Activated CD4-positive, alpha-beta T cell treated with anti-CD3 and anti-CD28 coated beads for 4 hours (primary cell): Measurements from ENCODE around the gene OR6S1.

Source experiments
- DNase-seq, 2 donors: peaks; one replicate each; pipeline ENCODE4 v3.0.0-alpha.2; 2020

Gene OR6S1, protein sequence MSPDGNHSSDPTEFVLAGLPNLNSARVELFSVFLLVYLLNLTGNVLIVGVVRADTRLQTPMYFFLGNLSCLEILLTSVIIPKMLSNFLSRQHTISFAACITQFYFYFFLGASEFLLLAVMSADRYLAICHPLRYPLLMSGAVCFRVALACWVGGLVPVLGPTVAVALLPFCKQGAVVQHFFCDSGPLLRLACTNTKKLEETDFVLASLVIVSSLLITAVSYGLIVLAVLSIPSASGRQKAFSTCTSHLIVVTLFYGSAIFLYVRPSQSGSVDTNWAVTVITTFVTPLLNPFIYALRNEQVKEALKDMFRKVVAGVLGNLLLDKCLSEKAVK

DNA sequence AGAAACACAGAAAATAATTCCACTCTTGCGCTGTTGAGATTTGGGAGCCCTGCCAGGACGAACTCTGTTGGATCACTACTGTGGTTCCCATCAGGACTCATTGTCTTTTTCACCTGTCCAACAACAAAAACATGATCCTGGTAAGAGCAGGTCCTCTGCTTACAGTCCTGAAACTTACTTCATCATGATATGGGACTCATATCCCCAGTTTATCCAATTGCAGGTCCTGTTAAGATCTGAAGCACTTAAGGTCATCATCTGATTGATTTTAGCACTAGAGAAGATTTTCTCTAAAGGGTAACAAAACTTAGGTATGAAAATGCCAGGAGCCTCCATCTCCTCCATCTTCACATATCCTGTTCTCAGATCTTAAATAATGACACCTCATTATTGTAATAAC is at the start of gene OR6S1:
TSS of gene OR6S1 (minus strand) at position 101 of the 400 bp plus-strand sequence. CDS start at position 101, 0 bp downstream.
- no peak for DNase-seq

DNA sequence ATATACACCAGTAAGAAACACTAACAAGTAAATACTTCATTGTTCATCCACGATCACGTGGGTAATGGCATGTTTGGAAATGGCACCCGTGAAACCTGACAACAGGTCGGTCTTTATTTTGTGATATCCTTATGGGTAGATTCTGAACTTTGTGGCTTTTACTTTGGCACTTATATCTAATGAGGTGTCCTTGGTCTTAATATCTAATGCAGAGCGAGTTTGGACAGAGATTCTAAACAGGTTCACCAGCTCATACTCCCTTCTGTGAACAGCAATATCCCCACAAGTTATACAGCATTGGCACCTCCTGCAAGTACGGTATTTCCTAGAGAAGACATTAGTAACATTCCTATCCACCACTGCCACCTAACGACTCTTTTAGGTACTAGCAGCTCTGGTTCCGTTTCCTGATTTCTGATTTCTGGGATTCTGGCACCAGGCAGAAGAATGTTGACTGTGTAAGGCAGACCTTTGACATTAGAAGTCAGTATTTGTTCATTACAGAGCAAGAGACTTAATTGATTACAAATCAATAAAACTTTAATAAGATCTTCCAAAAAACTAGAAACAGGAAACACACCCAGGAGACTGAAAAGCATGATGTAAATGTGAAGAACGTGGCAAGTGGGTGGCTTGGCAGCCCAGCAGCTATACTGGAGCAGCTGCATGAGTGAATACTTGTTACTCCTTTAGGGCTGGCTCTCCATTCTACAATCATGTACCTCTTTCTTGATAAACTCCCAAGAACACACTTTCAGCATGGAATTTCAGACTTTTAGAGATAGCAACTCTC is 49.6 kb upstream of the OR6S1 start:
- DNase-seq: peak; percentile 26 to 54

DNA sequence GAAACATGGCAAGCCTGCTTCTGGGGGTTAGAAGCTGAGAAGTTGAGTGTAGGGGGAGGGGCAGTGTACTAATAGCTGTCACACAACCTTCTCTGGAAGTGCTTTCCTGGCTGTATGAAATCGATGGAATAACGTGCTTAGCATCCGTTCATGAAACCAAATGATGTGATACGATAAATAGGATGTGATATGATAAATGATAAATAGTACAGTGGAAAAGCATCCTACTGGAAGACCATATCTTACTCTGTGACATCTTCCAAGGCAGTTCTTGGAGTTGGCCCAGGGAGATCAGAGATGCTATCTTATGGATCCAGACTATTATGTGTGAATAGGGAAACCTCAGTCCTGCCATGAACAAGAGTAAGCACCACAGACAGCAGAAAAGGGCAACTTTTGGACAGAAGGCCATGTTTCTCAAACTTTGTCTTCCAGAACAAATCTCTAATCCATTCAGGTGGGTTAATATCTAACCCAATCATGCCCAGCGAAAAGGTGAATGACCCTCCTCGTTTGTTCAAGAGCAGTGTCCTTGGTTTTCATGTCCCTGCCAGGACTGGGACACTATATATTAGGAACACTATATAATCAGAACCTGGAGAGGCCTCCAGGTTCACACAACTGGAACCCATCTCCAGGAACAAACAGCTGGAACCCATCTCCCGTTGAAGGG is 46.8 kb upstream of the OR6S1 start, which contains the start of gene ANG:
TSS of gene ANG (plus strand) at position 598 of the 673 bp plus-strand sequence. CDS start 4,801 bp downstream, outside the sequence.
- DNase-seq: no peak

DNA sequence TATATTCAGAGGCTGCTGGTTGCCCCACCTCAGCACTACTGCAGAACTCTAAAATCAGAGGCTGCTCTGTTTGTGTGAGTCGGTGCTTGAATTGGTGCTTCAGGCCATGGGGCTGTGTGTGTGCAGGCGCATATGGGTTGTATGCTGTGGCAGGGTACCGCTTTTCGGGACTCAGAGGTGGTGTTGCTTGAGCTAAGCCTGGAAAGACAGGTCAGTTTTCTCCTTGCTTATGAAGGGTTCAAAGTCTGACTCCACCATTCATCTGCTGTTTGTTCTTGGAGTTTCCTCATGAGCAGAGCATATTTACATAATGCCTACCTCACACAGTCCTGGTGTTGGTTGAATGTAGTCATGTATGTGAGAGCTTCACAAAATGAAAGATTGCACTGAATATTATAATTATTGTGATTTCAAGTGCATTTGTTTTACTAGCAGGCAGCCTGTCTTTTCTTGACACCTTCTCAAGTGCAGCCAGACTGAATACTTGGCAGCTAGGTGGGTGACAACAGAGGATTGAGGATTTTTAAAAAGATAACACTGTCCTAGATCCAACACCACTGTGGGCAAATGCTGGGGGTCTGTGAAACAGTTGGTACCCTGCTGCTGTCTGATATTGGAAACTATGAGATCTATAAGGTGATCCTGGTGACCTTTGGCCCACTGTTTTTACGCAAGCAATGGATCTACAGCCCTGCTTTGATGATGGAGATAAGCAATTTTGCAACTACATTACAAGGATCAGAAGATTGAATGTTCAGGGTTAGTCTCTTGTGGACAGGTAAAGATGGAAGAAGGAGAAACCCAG is 46.1 kb upstream of the OR6S1 start:
- DNase-seq: no peak

DNA sequence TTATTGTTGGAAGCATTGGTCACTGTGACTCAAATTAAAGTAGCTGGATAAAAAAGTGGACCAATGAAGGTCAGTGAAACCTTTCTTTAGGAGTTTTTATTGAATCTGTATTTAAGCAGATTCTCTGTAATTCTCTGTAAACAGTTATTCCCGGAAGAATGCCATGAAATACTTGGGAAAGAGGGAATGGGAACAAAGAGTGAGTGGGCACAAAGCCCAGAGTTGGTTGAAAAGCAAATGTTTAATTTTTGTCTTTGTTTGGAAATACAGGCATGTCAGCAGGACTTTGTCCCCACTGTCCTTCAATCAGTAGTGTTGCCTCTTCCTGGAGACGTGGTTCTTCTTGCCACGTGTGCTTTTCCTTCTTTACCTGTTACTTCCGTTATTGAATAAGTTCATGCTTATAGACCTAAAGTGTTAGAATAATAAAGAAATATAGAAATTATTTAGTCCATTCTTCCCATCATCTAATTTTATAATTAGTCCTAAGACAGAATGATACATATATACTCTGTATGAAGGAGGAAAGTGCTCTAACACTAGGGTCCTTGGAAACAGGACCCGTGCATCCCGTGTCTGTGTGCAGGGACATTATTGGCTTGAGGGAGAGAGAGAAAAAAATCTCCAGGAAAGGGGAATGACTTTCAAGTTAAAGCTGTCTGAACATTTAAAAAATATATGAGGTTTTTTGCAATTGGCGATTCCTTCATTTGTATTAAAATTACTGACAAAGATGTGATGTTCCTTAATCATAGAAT is 45.1 kb upstream of the OR6S1 start:
- no peak for DNase-seq

DNA sequence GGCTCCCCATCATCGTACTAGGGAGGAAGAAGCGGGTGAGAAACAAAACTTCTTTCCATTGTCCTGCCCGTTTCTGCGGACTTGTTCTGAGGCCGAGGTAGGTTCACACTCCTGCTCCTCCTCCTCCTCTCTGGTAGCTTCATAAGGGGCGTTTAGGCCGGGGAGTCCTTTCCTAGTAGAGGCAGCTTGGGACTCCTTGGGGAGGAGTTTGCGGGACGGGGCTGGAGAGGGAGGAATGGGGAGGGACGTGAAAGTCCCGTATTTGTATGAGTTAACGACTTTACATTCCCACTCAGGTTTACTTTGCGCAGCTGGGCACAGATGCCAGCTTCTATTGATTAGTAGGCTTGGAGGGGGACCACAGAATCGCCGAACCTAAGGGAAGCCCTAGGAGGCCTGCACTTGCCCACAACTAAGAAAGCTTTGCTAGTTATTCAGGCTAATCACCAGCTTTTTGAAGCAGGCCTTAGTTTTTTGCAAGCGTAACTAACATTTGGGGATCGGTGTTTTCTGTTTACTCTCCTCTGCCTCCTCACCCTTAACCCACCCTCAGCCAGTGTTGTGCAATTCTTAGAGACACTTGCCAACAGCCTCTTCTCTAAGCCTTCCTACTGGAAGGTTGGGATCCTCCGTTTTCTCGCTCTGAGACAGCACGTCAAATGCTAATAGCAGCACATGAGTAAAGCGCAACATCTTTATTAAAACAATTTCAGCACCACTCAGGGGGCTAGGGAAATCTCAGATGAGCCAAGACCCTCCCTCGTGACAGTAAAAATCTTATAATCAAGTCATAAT is 43.4 kb upstream of the OR6S1 start:
- DNase-seq: no peak

DNA sequence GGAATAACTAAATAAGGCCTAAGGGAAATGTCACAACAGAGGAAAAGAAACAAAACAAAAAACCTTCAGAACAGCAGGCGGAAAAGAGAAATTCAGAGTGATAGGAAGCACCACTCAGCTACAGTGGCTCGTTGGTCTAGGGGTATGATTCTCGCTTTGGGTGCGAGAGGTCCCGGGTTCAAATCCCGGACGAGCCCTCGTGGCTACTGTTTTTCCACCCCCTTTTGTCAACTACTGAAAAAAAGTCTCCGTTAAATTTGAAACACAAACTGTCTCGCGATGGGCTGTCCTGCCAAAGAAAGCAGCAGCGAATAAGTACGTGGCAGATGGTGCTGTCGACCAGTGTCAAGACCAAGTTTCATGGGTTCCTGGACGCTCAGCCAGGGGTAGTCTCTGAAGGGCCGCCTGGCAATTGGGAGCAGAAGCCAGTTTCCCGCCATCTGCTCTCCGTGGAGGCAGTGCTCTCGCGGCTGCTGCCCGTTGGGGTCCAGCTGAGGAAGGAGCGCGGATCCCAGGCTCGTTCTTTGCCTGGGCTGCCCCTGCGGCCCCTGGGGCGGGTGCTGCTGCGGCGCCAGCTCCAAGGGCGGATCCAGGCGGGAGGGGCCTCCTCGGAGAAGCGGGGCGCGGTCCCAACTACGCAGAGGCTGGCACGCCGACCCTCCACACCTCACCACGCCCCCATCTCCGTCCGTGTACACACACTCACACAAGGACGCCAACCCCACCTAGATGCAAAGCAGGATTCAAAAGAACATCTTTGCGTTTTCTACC is 42.6 kb upstream of the OR6S1 start, which contains the start of gene RNASE4:
TSS of gene RNASE4 (plus strand) at position 670 of the 771 bp plus-strand sequence. CDS start 14,812 bp downstream, outside the sequence.
- peak; percentile 75 to 80 for DNase-seq

DNA sequence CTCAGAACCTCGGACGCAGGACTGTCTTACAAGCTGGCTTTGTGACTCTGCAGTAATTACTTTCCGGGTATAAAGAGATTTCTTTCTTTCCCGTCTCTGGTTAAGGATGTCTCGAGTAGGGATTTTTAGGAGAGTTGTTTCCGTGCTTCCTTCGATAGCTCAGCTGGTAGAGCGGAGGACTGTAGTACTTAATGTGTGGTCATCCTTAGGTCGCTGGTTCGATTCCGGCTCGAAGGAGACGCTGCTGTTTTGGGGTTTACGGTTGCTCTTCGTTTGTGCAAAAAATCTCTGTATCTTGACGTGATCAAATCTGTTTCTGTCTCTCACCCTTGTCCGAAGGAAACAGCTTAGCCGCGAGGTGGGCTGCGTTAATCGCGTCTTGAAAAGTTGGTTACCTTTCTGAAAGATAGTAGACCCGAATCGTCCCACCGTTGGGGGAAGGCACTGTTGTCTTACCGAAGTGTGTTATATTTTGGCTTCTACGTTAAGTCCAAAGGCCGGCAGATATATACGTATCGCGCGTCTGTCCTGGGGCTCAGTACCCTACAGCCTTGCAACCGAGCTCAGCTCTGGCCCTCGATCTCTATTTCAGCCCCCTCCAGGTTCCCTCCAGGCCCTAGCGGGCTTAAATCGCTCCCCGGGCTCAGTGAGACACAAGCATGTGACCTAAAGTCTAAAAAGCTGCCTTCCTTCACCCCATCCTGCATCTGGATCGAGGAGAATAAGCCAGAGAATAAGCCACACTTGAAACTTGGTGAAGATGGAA is 41.8 kb upstream of the OR6S1 start:
- DNase-seq: peak; percentile 74 to 79

DNA sequence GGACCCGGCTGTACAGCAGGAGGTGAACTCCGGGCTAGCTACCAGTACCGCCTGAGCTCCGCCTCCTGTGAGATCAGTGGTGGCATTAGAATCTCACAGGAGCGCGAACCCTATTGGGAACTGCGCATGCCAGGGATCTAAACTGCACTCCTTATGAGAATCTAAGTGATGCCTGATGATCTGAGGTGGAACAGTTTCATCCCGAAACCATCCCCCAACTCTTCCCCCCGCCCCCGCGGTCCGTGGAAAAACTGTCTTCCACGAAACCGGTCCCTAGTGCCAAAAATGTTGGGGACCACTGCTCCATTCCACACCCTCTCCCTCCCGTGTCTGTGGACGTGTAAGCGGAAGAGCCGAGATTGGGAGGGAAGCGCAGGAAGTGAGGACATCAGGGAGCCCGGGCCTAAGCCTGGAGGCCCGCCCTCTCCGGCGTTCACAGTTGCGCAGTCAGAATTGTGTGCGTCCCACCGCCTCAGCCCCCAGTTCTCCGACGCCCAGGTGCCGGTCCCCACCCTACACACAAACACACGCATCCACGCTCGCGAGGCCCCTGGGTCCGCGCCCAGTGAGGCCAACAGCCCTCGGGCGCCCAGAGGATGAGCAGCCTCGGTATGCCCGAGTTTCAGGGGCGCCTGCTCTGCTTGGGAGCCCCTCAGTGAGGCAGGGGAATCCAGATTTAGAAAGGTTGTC is 41.1 kb upstream of the OR6S1 start:
- DNase-seq: peak; percentile 66 to 75

DNA sequence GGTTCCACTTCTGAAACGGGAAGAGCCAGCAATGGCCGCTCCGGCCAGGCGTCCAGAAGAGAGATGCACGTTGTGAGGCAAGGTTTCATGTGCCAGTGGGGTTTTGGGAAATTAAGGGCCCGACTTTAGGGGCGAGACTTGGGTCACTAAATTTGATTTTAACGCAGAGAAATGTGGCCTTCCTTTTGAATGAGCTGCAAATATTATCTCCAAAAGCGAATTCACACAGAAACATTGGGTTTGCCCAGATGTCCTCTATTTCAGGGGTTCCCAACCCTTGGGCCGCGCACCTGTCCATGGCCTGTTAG is 40.6 kb upstream of the OR6S1 start:
- DNase-seq: no peak

DNA sequence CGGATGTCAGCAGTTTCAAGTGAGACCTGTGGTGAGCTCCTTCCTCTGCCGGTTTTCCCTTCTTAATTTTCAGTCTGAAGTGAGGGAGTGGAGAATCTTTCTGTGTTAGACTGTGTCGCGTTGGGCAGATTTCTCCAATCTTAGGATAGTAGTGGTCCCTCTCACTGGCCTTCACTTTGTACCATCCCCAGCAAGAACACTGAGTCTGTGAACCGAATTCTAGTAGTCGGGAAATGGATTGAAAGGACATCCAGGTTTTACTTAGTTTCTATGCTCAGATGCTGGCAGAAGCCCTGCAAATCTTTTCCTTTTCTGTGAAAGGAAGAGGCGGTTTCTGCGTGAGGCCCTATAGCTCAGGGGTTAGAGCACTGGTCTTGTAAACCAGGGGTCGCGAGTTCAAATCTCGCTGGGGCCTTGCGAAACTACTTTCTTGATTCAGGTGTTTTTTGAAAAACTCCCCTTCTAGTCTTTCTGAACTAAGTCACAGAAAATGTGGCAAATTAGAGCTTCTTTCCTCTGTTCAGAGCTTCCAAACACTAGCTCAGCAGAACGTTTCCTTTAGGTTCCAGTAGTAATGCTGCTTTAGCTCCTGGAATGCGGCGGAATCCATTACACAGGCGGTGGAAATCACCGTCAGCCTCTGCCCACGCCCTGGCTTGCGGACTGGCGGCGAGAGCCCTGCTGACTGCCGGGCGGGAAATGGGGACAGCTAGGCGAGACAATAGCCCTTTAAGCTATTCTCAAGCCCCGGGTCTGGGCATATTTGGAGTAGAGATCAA is 40.0 kb upstream of the OR6S1 start:
- peak; percentile 80 to 91 for DNase-seq

DNA sequence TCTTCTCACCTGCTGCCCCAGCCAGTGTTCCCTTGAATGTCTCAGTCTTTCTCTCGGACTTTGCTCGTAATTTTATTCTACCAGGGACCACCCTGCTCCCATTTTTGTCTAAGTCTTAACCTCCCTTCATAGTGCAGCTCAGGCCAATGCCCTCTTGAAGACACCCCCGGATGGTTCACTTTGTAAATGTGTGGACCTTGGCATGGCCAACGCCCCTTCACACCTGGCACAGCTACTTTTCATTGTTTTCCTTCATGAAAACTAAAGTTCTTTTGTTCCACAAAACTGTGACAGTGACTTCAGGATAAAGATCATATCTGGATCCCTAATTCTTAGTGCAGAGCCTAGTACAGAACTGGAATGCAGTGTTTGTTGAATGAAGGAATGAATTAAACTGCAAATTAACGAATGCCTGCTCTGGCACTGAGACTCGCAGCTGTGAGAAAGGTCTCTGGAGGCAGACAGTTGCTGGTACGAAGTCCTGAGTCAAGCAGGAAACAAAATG is 39.4 kb upstream of the OR6S1 start:
- peak in 1 of 2 donors; percentile 50 for DNase-seq

DNA sequence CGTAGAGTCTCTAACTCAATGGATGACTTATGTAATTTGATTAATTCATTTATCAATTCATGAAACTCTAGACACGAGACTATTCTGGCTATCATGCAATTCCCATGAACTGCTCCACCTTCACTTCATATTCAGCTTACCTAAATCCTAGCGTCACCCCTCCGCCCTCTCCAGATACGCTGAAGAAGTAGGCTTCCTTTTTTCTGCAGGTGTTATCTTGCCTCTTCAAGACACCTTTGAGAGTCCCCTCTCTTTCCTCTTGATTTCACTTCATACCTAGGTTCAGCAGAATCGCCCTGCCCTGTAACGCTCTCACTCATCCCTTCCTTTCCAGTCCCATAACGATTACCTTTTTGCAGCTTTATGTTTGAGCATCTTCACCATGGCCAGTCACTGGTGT is 38.9 kb upstream of the OR6S1 start:
- DNase-seq: no peak

DNA sequence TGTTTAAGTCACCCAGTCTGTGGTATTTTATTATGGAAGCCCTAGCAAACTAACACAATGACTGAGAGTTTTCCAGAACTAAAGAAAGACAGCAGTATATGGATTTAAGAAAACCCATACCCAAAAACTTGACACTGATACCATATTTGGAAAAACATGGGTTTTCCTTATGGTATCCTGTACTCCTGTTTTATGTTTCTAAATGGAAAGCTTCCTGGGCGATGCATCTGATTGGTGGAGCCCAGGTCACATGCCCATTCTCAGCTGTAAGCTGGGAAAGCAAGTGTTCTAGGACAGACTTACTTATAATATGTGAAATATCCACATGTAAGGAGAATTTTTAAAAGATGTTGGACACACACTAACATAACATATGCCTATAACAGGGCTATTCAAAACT is 38.4 kb upstream of the OR6S1 start:
- DNase-seq: peak in 1 of 2 donors; percentile 14

DNA sequence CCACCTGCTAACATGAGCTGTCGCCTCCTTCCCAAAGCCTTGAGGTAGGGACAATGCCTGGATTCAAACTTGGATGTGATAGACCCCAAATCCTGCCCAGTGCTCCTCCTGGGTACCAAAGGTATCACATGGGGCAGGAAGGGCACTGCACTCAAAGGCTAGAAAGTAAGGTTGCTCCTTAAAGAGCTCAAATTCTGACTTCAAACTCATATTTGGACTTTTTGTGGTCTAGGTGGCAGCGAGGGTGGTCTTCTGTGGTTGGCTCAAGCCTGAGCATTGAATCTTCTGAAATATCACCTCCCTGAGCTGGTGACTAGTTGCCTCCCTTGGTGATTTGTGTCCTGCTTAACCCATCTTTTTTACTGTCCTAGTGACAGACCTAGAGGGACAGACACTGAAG is 34.6 kb upstream of the OR6S1 start:
- DNase-seq: no peak

DNA sequence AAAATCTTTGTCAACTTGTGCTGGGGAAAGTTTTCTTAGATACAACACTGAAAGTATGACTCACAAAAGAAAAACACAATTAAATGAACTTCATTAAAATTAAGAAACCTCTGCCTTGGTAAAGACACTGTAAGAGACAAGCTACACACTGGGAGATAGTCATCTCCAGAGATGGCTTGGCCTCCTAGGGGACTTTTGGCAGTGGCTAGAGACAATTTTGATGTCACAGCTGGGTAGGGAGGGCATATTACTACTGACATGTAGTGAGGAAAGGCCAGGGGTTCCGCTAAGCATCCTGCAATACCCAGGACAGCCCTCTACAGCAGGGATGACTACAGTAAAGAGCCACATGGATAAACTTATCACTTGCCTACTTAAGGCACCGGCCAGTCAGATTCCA is 34.2 kb upstream of the OR6S1 start:
- DNase-seq: no peak

DNA sequence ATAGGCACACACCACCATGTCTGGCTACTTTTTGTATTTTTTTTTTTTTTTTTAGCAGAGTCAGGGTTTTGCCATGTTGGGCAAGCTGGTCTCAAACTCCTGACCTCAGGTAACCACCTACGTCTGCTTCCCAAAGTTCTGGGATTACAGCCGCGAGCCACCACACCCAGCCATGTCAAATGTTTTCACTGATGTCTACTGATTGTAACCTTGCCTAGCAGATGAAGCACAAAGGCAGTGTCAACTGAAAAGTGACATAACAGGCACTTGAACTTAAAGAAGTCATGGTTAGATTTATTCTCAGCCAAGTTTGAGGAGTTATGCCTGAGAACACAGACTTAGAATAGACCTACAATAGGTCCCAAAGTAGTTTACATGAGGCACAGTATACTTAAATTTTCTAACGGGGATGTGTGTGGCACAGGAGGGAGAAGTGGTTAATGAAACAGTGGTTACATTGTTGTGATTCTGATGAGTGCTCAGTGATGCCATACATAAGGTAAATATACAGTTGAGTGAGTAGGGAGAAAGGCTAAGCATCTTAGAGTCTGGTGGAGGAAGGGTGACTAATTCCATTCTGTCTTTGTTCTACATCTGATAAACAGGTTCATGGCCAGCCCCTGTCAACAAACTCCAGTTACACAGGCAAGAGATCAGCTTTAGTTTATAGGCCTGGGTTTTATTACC is 30.2 kb upstream of the OR6S1 start:
- DNase-seq: no peak
